Kidney glomerular epithelial cell (primary cell): Measurements from ENCODE around the gene VPS41.

Experiments
- DNase-seq: peaks from one replicate; lab custom pipeline; 2025; lab: John Stamatoyannopoulos, UW

Gene VPS41

DNA sequence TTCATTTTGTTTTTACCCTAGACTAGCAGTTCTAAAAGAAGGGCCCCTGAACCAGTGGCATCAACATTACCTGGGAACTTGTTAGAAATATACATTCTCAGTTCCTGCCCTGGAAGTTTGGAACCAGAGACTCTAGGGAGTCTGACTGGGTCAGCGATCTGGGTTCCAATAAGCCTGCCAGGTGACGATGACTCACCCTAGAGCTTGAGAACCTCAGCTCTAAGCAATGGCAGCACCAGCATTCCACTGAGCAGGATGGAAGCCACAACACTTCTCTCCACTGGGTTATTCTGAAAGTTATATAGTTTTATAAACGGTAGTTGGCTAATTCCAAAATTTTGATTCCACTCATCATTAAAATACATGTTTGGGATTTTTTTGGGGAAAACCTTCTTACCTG, 180.8 kb downstream of the VPS41 start:
- no peak for DNase-seq

GRCh38 chr7:38727184-38727940, 181.6 kb downstream of the VPS41 start:
- no peak for DNase-seq

DNA sequence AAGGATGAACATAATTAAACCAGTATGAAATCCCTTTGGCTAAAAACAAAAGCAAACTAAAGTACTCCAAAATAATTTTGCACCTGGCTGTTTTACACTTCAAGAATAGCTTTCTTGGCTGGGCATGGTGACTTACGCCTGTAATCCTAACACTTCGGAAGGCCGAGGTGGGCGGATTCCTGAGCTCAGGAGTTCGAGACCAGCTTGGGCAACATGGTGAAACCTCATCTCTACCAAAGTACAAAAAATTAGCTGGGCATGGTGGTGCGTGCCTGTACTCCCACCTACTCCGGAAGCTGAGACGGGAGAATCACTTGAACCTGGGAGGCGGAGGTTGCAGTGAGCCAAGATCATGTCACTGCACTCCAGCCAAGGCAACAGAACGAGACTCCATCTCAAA, 185.7 kb downstream of the VPS41 start:
- no peak for DNase-seq

DNA sequence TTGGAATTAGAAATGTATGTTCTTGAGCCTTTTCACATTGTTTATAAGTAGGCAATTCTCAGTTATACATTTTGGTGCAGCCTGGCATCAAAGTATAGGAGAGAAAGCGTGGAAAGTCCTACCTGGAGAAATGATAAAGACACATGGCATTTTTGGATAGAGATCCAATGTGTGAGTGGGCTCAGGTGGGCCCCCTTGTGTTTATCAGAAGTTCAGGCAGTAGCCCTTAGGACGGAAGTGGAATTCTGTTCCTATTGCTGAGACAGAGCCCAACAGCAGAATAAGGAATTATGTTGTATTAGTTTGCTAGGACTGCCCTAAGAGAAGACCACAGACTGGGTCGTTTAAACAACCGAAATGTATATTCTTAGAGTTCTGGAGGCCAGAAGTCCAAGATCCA, 192.6 kb downstream of the VPS41 start:
- DNase-seq: no peak

GRCh38 chr7:38709123-38709522, 199.9 kb downstream of the VPS41 start:
- no peak for DNase-seq

DNA sequence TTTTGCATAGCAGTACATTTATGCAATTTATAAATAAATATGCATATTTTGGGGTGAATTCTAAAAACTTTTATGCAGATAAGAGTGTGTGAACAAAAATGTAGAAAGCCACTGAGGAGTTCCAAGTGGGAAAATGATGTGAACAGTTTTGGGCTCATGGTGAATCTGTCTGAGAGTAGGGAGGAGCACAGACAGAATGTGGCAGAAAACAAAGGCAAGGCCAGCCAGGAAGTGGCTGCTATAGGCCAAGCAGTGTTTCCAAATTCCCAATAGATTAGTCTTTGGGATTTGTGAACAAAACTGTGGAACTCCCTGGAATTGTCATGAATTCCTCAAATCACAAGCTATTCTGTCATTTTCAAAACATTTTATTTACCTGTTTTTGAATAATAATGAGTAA, 204.2 kb downstream of the VPS41 start:
- DNase-seq: no peak

DNA sequence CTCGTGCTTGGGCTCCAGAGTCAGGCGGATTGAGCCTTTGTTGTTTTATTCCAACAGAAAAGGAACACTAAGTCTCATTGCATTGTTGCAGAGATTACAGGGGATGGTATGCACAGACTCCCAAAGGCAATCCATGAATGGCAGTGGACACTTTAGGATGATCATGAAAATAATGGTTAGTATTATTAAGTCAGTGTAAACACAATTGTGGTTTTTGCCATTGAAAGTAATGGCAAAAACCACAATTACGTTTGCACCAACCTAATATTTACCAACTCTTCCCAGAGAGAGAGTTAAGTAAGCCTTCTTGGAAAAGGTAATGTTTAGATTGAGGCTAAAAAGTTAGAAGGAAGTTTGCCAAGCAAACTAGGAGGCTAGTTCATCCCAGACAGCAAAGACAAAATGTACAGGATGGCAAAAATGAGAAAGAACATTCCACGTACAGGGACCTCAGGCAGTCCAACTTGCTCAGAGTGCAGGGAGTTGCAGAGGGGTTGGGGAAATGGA, 204.9 kb downstream of the VPS41 start:
- DNase-seq: no peak

GRCh38 chr7:38703093-38703492, 205.9 kb downstream of the VPS41 start:
- DNase-seq: no peak

DNA sequence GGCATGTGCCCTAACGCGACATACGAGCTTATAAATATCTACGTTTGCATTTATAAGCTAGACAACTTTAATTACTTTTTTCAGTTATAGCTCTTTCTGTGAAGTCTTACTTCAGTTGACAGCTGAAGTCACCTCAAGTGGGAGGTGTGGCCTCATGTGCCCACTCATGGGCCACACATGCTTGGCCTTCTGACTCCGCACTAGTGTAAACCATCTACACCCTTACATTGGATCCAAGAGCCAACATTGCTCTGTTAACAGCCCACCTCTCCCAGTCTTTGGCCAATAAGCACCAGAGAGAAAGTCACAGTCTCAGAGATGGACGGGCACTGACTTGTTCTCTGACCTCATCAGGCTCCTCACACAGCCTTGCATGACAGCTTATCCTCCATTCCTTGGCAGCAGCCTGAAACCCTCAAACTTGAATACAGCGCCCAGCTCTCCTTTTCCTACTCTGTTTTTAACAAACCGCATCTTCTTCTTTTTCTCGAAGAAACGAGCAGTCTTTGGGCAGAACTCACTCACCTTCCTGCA, 206.9 kb downstream of the VPS41 start:
- DNase-seq: no peak

DNA sequence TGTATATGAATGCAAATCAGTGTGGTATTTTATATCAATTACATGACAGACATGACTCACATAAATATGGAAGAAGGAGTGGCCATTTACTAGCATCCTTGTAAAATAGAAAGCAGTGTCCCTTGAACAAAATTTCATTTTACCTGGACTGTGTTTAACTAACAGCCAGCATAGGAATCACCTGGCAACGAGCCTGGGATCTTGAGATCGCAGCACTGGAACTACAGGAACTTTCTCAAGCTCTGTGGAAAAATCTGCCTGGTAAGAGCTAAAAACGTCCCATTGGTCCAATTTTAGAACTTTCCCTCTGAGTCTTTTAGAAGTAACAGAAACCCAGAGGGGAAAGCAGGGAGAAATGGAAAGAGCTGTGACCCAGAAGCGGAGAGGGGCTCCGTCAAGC, 208.9 kb downstream of the VPS41 start:
- no peak for DNase-seq

DNA sequence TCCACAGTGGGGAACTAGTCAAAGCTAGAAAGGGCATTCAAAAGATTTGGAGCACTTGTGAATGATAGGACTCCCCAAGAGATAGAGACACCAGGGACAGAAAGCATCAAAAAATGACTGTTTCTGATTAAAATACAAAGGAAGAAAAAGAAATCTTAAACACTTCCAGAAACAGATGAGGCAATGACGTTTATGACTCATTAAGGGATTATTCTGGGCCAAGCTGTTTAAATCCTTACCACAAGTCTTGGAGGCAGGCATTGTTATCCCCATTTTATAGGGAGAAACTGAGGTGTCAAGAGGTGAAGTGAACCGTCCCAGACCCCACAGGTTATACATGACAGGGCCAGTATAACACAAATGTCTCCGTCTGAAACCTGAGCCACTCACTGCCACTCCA, 209.5 kb downstream of the VPS41 start:
- no peak for DNase-seq

GRCh38 chr7:38694326-38694725, 214.7 kb downstream of the VPS41 start:
- DNase-seq: no peak

DNA sequence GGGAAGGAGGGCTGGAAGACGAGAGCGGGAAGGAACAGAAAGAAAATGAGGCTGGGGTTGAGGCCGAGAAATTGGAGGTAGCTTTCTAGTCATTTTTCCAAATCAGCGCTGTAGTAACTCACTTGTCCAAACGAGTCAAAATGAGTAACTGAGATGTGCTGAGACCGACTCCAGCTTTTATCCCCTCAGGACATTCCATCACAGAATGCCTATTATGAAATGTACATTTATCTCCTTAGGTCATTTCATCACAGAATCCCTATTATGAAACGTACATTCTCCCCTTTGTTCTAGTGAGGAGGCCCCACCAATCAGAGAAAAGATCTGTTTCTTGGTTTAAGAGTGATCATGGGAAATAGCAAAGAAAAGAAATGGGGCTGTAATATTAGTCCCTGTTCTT, 222.1 kb downstream of the VPS41 start:
- no peak for DNase-seq

- DNase-seq: no peak
Observed at GRCh38 chr7:38685851-38686250, 223.1 kb downstream of the VPS41 start.

- no peak for DNase-seq
Observed at GRCh38 chr7:38682606-38683005, 226.4 kb downstream of the VPS41 start.

DNA sequence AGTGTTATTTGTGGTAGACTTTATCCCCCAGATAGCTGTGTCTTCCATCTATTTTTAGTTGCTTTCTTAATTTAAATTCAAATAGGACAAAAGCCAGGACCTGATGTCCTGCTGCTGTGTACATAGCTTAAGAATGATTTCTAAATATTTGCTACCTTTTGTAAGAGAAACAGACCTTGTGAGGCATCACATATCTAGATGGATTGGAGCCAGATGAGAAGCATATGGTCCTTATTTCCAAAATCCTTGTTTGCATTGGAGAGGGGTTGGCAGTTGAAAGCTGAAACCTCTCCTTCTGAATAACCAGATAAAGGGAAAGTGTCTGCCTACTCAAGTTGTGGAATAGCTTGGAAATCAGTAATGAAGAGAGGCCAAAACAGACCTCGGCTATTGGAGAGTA, 227.1 kb downstream of the VPS41 start:
- no peak for DNase-seq

GRCh38 chr7:38679419-38679818, 229.6 kb downstream of the VPS41 start:
- DNase-seq: no peak

DNA sequence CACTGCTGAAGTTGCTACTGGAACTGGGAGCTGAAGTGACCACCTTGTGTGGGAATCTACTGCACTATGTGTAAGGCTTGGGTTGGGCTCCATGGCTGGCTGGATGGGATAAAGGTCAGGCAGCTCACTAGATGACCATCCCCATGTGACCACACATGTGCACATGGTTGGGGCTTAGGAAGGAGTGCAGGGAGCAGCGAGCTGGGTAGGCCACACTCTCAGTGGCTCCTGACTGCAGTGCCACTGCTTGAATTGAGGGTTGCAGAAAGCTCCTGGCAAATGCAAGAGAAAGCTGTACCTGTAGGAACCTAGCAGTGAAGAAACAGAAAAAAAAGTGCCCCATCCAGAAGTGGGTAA, 230.3 kb downstream of the VPS41 start:
- DNase-seq: no peak

DNA sequence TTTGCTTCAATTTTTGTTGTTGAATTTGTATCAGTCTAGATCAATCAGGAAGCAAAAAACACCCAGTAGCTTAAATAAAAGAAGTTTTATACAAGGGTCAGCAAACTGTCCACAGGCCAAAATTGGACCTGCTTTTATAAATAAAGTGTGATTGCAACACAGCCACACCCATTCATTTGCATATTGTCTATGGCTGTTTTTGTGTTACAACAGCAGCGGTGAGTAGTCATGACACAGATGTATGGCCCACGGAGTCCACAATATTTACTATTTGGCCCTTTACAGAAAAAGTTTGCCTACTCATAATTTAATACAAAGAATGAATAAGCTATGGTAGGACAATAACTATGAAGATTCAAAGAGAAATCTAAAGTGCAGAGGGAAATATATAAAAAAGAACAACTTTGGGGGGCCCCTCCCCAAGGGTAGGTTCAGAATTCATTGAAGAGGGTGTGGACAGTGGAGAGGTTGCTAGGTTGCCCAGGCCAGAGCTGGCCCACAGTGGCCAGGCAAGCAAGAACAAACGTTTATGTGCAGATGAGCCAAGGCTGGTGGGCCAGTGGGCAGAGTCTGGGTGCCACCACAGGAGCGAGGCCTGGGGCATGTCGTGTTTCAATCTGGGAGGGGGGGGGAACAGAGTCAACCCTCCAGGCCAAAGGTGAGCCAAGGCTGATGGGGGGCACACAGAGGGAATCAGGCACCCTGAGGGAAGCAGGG, 230.9 kb downstream of the VPS41 start:
- DNase-seq: no peak

DNA sequence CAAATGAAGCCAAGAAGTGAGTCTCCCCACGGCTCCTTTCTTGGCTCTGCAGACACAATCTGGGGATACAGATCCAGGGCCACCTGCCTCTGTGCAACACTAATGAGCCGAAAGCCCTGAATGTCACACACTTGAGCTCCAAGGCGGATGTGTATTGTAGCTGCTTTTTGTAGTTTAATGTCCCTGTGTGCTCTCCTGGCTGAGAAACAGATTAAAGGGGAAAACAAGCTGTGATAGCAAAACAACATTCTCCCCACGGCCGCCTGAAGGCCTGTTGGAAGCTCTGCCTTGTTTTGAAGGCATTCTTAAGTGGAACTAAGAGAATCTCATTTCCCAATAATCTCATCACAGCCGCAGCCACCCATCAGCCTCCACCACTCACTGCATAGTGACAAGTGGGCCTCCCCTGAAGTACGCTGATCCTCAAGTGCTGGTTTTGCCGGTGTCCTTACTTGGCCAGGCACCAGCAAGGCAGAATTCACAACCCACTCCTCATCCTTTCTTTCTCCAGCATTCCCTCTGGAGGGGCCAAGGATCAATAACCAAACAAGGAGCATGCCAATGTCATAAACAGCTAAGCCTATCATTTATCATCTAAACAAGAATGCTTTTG, 233.4 kb downstream of the VPS41 start:
- DNase-seq: no peak

GRCh38 chr7:38674513-38674912, 234.5 kb downstream of the VPS41 start:
- DNase-seq: no peak

DNA sequence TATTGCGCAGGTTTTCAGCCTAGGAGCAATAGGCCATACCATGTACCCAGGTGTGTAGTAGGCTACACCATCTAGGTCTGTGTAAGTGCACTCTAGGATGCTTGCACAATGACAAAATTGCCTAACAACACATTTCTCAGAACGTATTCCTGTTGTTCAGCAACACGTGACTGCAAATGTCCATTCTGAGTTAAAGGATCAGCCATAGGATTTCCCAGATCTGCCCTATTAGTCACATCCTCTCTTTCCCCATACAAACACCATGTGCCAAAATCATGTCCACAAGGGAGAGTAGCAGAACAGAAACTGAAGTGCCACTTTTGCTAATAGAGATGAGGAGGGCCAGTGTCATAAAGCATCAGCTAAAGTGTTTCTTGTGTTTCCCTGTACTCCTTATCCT, 235.2 kb downstream of the VPS41 start:
- DNase-seq: no peak
